GM12892 (cell line): ENCODE measurements around the gene SEMG2.

Source experiments
- POLR2A ChIP-seq: IDR thresholded peaks from 2 replicates; pipeline ENCODE4 v1.6.1; 2011; ENCODE audit warnings: low read depth, low read length, control low read depth
- POLR2AphosphoS5 ChIP-seq: IDR thresholded peaks from 2 replicates; pipeline ENCODE4 v1.6.1; 2011; ENCODE audit warnings: low read depth, low read length, control low read depth

DNA sequence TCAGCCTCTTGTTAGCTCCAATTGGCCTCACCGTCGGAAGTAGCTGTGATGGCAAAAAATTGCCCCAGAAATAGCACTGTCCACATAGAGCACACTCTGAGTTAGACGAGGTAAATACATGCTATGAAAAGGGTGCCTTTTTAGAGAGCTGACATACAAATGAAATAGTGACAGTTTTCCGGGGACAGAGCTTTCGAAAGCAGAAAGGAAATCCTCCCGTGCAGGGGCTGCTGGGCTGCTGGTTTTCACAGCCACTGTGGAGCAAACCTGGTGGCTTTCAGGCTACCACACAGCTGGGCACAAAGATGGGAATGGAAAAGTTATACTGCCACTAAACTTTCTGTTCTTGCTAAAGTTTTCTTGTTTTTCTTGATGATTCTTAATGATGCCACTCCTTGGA is 24.9 kb downstream of the SEMG2 start:
- TF ChIP-seq POLR2A (no peak), POLR2AphosphoS5 (no peak)
